ENCODE data around the gene MBOAT1.

MBOAT1 gene

GRCh38 chr6:20213271-20213798 lies 1.1 kb upstream of the MBOAT1 start:
- peak overlapping the region; percentile 73 to 89 for H3K9ac ChIP-seq (ENCODE audit: low read length in 2 of 2)
- peaks cover 20% of the 10 kb centered on the region for H3K4me1 ChIP-seq (ENCODE audit: control insufficient read depth, insufficient read depth, low read length)
- no peaks in the 10 kb centered on the region for H3K9me3 ChIP-seq (ENCODE audit: control insufficient read depth in 2 of 2, low read length in 2 of 2)
- no peaks in the 10 kb centered on the region for H3K36me3 ChIP-seq (ENCODE audit: control insufficient read depth in 2 of 2, insufficient read depth in 2 of 2, low read length in 2 of 2)
- peak overlapping the region; percentile 87 for H3K27ac ChIP-seq (ENCODE audit: low read length)
- H3K4me3 ChIP-seq (ENCODE audit: low read length in 2 of 2): peak overlapping the region; percentile 71 to 94
- no peaks in the 10 kb centered on the region for H3K27me3 ChIP-seq (ENCODE audit: control insufficient read depth in 1 of 2, insufficient read depth in 2 of 2, low read length in 2 of 2)

GRCh38 chr6:20211941-20212391 lies 303 bp downstream of the MBOAT1 start:
- H3K9ac ChIP-seq (ENCODE audit: low read length in 2 of 2): peak overlapping the region; percentile 72 to 80

GRCh38 chr6:20211037-20211940 lies 980 bp downstream of the MBOAT1 start:
- H3K36me3 ChIP-seq (ENCODE audit: control insufficient read depth in 2 of 2, insufficient read depth in 2 of 2, low read length in 2 of 2): no peaks in the 10 kb centered on the region
- H3K27me3 ChIP-seq (ENCODE audit: control insufficient read depth in 1 of 2, insufficient read depth in 2 of 2, low read length in 2 of 2): no peaks in the 10 kb centered on the region
- H3K9me3 ChIP-seq (ENCODE audit: control insufficient read depth in 2 of 2, low read length in 2 of 2): no peaks in the 10 kb centered on the region
- H3K4me3 ChIP-seq (ENCODE audit: low read length in 2 of 2): peak overlapping the region; percentile 71 to 94
- H3K27ac ChIP-seq (ENCODE audit: low read length): peak overlapping the region; percentile 58
- peaks cover 20% of the 10 kb centered on the region for H3K4me1 ChIP-seq (ENCODE audit: control insufficient read depth, insufficient read depth, low read length)
- peak overlapping the region; percentile 72 to 80 for H3K9ac ChIP-seq (ENCODE audit: low read length in 2 of 2)

More at GRCh38 chr6:20211941-20212391, 303 bp downstream of the MBOAT1 start:
- Histone ChIP-seq H3K9me3 (ENCODE audit: control insufficient read depth in 2 of 2, low read length in 2 of 2) (no peaks in the 10 kb centered on the region), H3K4me1 (ENCODE audit: control insufficient read depth, insufficient read depth, low read length) (peaks cover 20% of the 10 kb centered on the region), H3K4me3 (ENCODE audit: low read length in 2 of 2) (peak overlapping the region; percentile 71 to 94), H3K27ac (ENCODE audit: low read length) (peak overlapping the region; percentile 87), H3K36me3 (ENCODE audit: control insufficient read depth in 2 of 2, insufficient read depth in 2 of 2, low read length in 2 of 2) (no peaks in the 10 kb centered on the region), H3K27me3 (ENCODE audit: control insufficient read depth in 1 of 2, insufficient read depth in 2 of 2, low read length in 2 of 2) (no peaks in the 10 kb centered on the region)

GRCh38 chr6:20210158-20210557 lies 2.1 kb downstream of the MBOAT1 start:
- H3K27ac ChIP-seq (ENCODE audit: low read length): no peak overlapping the region
- H3K4me3 ChIP-seq (ENCODE audit: low read length in 2 of 2): peak overlapping the region in 1 of 2 donors; percentile 29
- no peaks in the 10 kb centered on the region for H3K36me3 ChIP-seq (ENCODE audit: control insufficient read depth in 2 of 2, insufficient read depth in 2 of 2, low read length in 2 of 2)
- H3K9me3 ChIP-seq (ENCODE audit: control insufficient read depth in 2 of 2, low read length in 2 of 2): no peaks in the 10 kb centered on the region
- no peak overlapping the region for H3K9ac ChIP-seq (ENCODE audit: low read length in 2 of 2)
- no peaks in the 10 kb centered on the region for H3K27me3 ChIP-seq (ENCODE audit: control insufficient read depth in 1 of 2, insufficient read depth in 2 of 2, low read length in 2 of 2)
- H3K4me1 ChIP-seq (ENCODE audit: control insufficient read depth, insufficient read depth, low read length): peaks cover 20% of the 10 kb centered on the region

GRCh38 chr6:20208687-20209378 lies 3.4 kb downstream of the MBOAT1 start:
- no peaks in the 10 kb centered on the region for H3K27me3 ChIP-seq (ENCODE audit: control insufficient read depth in 1 of 2, insufficient read depth in 2 of 2, low read length in 2 of 2)
- H3K4me3 ChIP-seq (ENCODE audit: low read length in 2 of 2): no peak overlapping the region
- H3K36me3 ChIP-seq (ENCODE audit: control insufficient read depth in 2 of 2, insufficient read depth in 2 of 2, low read length in 2 of 2): no peaks in the 10 kb centered on the region
- H3K9ac ChIP-seq (ENCODE audit: low read length in 2 of 2): no peak overlapping the region
- no peaks in the 10 kb centered on the region for H3K9me3 ChIP-seq (ENCODE audit: control insufficient read depth in 2 of 2, low read length in 2 of 2)
- H3K4me1 ChIP-seq (ENCODE audit: control insufficient read depth, insufficient read depth, low read length): peaks cover 24% of the 10 kb centered on the region
- H3K27ac ChIP-seq (ENCODE audit: low read length): peak overlapping the region; percentile 11

- no peaks in the 10 kb centered on the region for H3K36me3 ChIP-seq (ENCODE audit: control insufficient read depth in 2 of 2, insufficient read depth in 2 of 2, low read length in 2 of 2)
- H3K27ac ChIP-seq (ENCODE audit: low read length): no peak overlapping the region
- H3K4me1 ChIP-seq (ENCODE audit: control insufficient read depth, insufficient read depth, low read length): peaks cover 16% of the 10 kb centered on the region
- H3K27me3 ChIP-seq (ENCODE audit: control insufficient read depth in 1 of 2, insufficient read depth in 2 of 2, low read length in 2 of 2): no peaks in the 10 kb centered on the region
- no peaks in the 10 kb centered on the region for H3K9me3 ChIP-seq (ENCODE audit: control insufficient read depth in 2 of 2, low read length in 2 of 2)
- no peak overlapping the region for H3K4me3 ChIP-seq (ENCODE audit: low read length in 2 of 2)
- H3K9ac ChIP-seq (ENCODE audit: low read length in 2 of 2): no peak overlapping the region
These were observed 5.2 kb downstream of the MBOAT1 start for GRCh38 chr6:20207088-20207418.

GRCh38 chr6:20205722-20206161 lies 6.5 kb downstream of the MBOAT1 start:
- Histone ChIP-seq H3K9ac (ENCODE audit: low read length in 2 of 2) (peak overlapping the region in 1 of 2 donors; percentile 21), H3K4me3 (ENCODE audit: low read length in 2 of 2) (no peak overlapping the region), H3K27ac (ENCODE audit: low read length) (no peak overlapping the region), H3K27me3 (ENCODE audit: control insufficient read depth in 1 of 2, insufficient read depth in 2 of 2, low read length in 2 of 2) (no peaks in the 10 kb centered on the region), H3K9me3 (ENCODE audit: control insufficient read depth in 2 of 2, low read length in 2 of 2) (no peaks in the 10 kb centered on the region), H3K36me3 (ENCODE audit: control insufficient read depth in 2 of 2, insufficient read depth in 2 of 2, low read length in 2 of 2) (no peaks in the 10 kb centered on the region), H3K4me1 (ENCODE audit: control insufficient read depth, insufficient read depth, low read length) (peaks cover 11% of the 10 kb centered on the region)

GRCh38 chr6:20204512-20204894 lies 7.8 kb downstream of the MBOAT1 start:
- Histone ChIP-seq H3K4me3 (ENCODE audit: low read length in 2 of 2) (no peak overlapping the region), H3K4me1 (ENCODE audit: control insufficient read depth, insufficient read depth, low read length) (peaks cover 9% of the 10 kb centered on the region), H3K9ac (ENCODE audit: low read length in 2 of 2) (no peak overlapping the region), H3K9me3 (ENCODE audit: control insufficient read depth in 2 of 2, low read length in 2 of 2) (no peaks in the 10 kb centered on the region), H3K27me3 (ENCODE audit: control insufficient read depth in 1 of 2, insufficient read depth in 2 of 2, low read length in 2 of 2) (no peaks in the 10 kb centered on the region), H3K27ac (ENCODE audit: low read length) (no peak overlapping the region), H3K36me3 (ENCODE audit: control insufficient read depth in 2 of 2, insufficient read depth in 2 of 2, low read length in 2 of 2) (no peaks in the 10 kb centered on the region)

- H3K4me3 ChIP-seq (ENCODE audit: low read length in 2 of 2): no peak overlapping the region
- peaks cover 5% of the 10 kb centered on the region for H3K4me1 ChIP-seq (ENCODE audit: control insufficient read depth, insufficient read depth, low read length)
- H3K9ac ChIP-seq (ENCODE audit: low read length in 2 of 2): no peak overlapping the region
- H3K27ac ChIP-seq (ENCODE audit: low read length): peak overlapping the region; percentile 49
- H3K36me3 ChIP-seq (ENCODE audit: control insufficient read depth in 2 of 2, insufficient read depth in 2 of 2, low read length in 2 of 2): no peaks in the 10 kb centered on the region
- no peaks in the 10 kb centered on the region for H3K27me3 ChIP-seq (ENCODE audit: control insufficient read depth in 1 of 2, insufficient read depth in 2 of 2, low read length in 2 of 2)
- no peaks in the 10 kb centered on the region for H3K9me3 ChIP-seq (ENCODE audit: control insufficient read depth in 2 of 2, low read length in 2 of 2)
These were observed 8.4 kb downstream of the MBOAT1 start for GRCh38 chr6:20203561-20204511.

- Histone ChIP-seq H3K9me3 (ENCODE audit: control insufficient read depth in 2 of 2, low read length in 2 of 2) (no peaks in the 10 kb centered on the region), H3K36me3 (ENCODE audit: control insufficient read depth in 2 of 2, insufficient read depth in 2 of 2, low read length in 2 of 2) (no peaks in the 10 kb centered on the region), H3K9ac (ENCODE audit: low read length in 2 of 2) (no peak overlapping the region), H3K4me3 (ENCODE audit: low read length in 2 of 2) (no peak overlapping the region), H3K27ac (ENCODE audit: low read length) (no peak overlapping the region), H3K27me3 (ENCODE audit: control insufficient read depth in 1 of 2, insufficient read depth in 2 of 2, low read length in 2 of 2) (no peaks in the 10 kb centered on the region), H3K4me1 (ENCODE audit: control insufficient read depth, insufficient read depth, low read length) (peaks cover 4% of the 10 kb centered on the region)
These were observed 9.5 kb downstream of the MBOAT1 start for GRCh38 chr6:20202699-20203302.

Measured in stomach smooth muscle (tissue), 2 donors.